HepG2 (cell line): ENCODE data around the gene OAT. TPM values are rescaled to one million over a fixed set of nuclear protein-coding genes. Genes with fewer than 3 reads are reported as not detected.
A peak's percentile ranks its signal among the peaks of the same experiment; 100 is the strongest.

Source experiments
- DPF2 ChIP-seq: sonication (generic); formaldehyde crosslinking; IDR thresholded peaks from 2 replicates; pipeline ENCODE4 v1.4.0; 2020; ENCODE audit warnings: mild to moderate bottlenecking, low read depth, missing genetic modification reagents, borderline replicate concordance
- ETV5 ChIP-seq: IDR thresholded peaks from 2 replicates; pipeline ENCODE4 v1.6.1; 2018; ENCODE audit warnings: missing biosample characterization, missing genetic modification reagents, inconsistent platforms, borderline replicate concordance
- FOXK2 ChIP-seq: fragments of 450-650 bp; IDR thresholded peaks from 2 replicates; pipeline ENCODE4 v1.6.1; 2016
- GTF3A ChIP-seq: sonication (generic); formaldehyde crosslinking; conservative IDR thresholded peaks from 2 replicates; pipeline ENCODE4 v1.4.0; 2020; ENCODE audit warnings: mild to moderate bottlenecking, missing genetic modification reagents
- IRF9 ChIP-seq: sonication (generic); formaldehyde crosslinking; IDR thresholded peaks from 2 replicates; pipeline ENCODE4 v1.8.0; 2022; ENCODE audit warnings: missing genetic modification reagents, mild to moderate bottlenecking, borderline replicate concordance
- IRX3 ChIP-seq: sonication (generic); formaldehyde crosslinking; IDR thresholded peaks from 2 replicates; pipeline ENCODE4 v1.8.1; 2023; ENCODE audit warnings: mild to moderate bottlenecking, low read depth, missing genetic modification reagents, borderline replicate concordance
- MED1 ChIP-seq: sonication (generic); formaldehyde crosslinking; IDR thresholded peaks from 2 replicates; pipeline ENCODE4 v1.4.0; 2020; ENCODE audit warnings: missing genetic modification reagents
- SALL2 ChIP-seq: sonication (generic); formaldehyde crosslinking; IDR thresholded peaks from 2 replicates; pipeline ENCODE4 v1.8.1; 2023; ENCODE audit warnings: mild to moderate bottlenecking, missing genetic modification reagents, inconsistent platforms
- SOX5 ChIP-seq: IDR thresholded peaks from 2 replicates; pipeline ENCODE4 v1.6.1; 2016; ENCODE audit warnings: borderline replicate concordance
- SUZ12 ChIP-seq: fragments of 150-350 bp; IDR thresholded peaks from 2 replicates; pipeline ENCODE4 v1.6.1; 2014; ENCODE audit warnings: low read depth, low read length
- TCF7L2 ChIP-seq: IDR thresholded peaks from 2 replicates; pipeline ENCODE4 v1.6.1; 2011; ENCODE audit warnings: mild to moderate bottlenecking, low read depth, low read length, moderate library complexity
- ZBTB4 ChIP-seq: sonication (generic); formaldehyde crosslinking; IDR thresholded peaks from 2 replicates; pipeline ENCODE4 v1.4.0; 2020; ENCODE audit warnings: missing genetic modification reagents, mild to moderate bottlenecking, borderline replicate concordance
- ZFP90 ChIP-seq: sonication (generic); formaldehyde crosslinking; IDR thresholded peaks from 2 replicates; pipeline ENCODE4 v1.8.0; 2022; ENCODE audit warnings: missing genetic modification reagents, mild to moderate bottlenecking, inconsistent platforms, borderline replicate concordance
- ZNF558 ChIP-seq: sonication (generic); formaldehyde crosslinking; IDR thresholded peaks from 2 replicates; pipeline ENCODE4 v1.9.0; 2022; ENCODE audit warnings: mild to moderate bottlenecking, missing genetic modification reagents, borderline replicate concordance
- ZZZ3 ChIP-seq: sonication (generic); formaldehyde crosslinking; IDR thresholded peaks from 2 replicates; pipeline ENCODE4 v1.4.0; 2020; ENCODE audit warnings: missing genetic modification reagents, mild to moderate bottlenecking, borderline replicate concordance
- polyA plus RNA-seq, 8 experiments: library from polyadenylated mRNA; depleted of rRNA in 3 of 8; stranded (reverse) in 7 of 8; unstranded in 1 of 8; fragments of >200 nt; fragmentation: Illumina TruSeq in 4 of 8; extraction: Trizol in 4 of 8; gene quantifications; 2 replicates each; pipeline versions ENCODE4 v1.2.1 to v1.2.3, GENCODE V29; 2011 to 2016; ENCODE audit warnings: low read depth in 4 of 8, missing spikeins in 1 of 8, mixed read lengths in 1 of 8; ENCODE audit not compliant: insufficient read depth in 1 of 8
- total RNA-seq, 5 experiments: library from RNA; depleted of rRNA; stranded (reverse); fragments of >200 nt; fragmentation: Illumina TruSeq; extraction: Trizol; gene quantifications; 2 replicates each; pipeline ENCODE4 v1.2.3, GENCODE V29; 2016; ENCODE audit warnings: low read depth in 1 of 5
- TF ChIP-seq, protein P1 (sequence below): sonication (generic); formaldehyde crosslinking; IDR thresholded peaks from 2 replicates; pipeline ENCODE4 v1.4.0; 2020; ENCODE audit warnings: mild to moderate bottlenecking, missing genetic modification reagents

OAT gene
- total and polyA plus RNA-seq, 2 of the 13 experiments (the other 11 are each of a cell fraction or from before 2014, with no cell fraction given), result 87.8 to 96.7 TPM

GRCh38 chr10:124418726-124419501, at the start of gene OAT (continued):
- peak; percentile 47; the same call in 1 of the 2 replicates for TF ChIP-seq IRX3 (CRISPR knock-in tag)
- TF ChIP-seq GTF3A (CRISPR knock-in tag), result no peak
- no peak for TF ChIP-seq ZZZ3 (CRISPR knock-in tag)
- no peak for TF ChIP-seq ZBTB4 (CRISPR knock-in tag)
- no peak; the same call in 1 of the 2 replicates for TF ChIP-seq IRF9 (CRISPR knock-in tag)
- TF ChIP-seq TCF7L2, result no peak
- 0 out of 2 replicates have a peak, but pooled peaks have one; percentile 22 for TF ChIP-seq DPF2 (CRISPR knock-in tag)
- TF ChIP-seq ZNF558 (CRISPR knock-in tag), result no peak
- TF ChIP-seq ZFP90 (CRISPR knock-in tag), result 0 out of 2 replicates have a peak, but pooled peaks have one; percentile 29
- peak; percentile 78; the same call in 1 of the 2 replicates for TF ChIP-seq SALL2 (CRISPR knock-in tag)
- no peak for TF ChIP-seq SUZ12
- TF ChIP-seq ETV5 (CRISPR knock-in tag), result no peak; the same call in 1 of the 2 replicates
- 0 out of 2 replicates have a peak, but pooled peaks have one; percentile 26 for TF ChIP-seq SOX5 (CRISPR knock-in tag)
- TF ChIP-seq FOXK2, result peak; percentile 48; the same call in 1 of the 2 replicates
- TF ChIP-seq, protein P1, sequence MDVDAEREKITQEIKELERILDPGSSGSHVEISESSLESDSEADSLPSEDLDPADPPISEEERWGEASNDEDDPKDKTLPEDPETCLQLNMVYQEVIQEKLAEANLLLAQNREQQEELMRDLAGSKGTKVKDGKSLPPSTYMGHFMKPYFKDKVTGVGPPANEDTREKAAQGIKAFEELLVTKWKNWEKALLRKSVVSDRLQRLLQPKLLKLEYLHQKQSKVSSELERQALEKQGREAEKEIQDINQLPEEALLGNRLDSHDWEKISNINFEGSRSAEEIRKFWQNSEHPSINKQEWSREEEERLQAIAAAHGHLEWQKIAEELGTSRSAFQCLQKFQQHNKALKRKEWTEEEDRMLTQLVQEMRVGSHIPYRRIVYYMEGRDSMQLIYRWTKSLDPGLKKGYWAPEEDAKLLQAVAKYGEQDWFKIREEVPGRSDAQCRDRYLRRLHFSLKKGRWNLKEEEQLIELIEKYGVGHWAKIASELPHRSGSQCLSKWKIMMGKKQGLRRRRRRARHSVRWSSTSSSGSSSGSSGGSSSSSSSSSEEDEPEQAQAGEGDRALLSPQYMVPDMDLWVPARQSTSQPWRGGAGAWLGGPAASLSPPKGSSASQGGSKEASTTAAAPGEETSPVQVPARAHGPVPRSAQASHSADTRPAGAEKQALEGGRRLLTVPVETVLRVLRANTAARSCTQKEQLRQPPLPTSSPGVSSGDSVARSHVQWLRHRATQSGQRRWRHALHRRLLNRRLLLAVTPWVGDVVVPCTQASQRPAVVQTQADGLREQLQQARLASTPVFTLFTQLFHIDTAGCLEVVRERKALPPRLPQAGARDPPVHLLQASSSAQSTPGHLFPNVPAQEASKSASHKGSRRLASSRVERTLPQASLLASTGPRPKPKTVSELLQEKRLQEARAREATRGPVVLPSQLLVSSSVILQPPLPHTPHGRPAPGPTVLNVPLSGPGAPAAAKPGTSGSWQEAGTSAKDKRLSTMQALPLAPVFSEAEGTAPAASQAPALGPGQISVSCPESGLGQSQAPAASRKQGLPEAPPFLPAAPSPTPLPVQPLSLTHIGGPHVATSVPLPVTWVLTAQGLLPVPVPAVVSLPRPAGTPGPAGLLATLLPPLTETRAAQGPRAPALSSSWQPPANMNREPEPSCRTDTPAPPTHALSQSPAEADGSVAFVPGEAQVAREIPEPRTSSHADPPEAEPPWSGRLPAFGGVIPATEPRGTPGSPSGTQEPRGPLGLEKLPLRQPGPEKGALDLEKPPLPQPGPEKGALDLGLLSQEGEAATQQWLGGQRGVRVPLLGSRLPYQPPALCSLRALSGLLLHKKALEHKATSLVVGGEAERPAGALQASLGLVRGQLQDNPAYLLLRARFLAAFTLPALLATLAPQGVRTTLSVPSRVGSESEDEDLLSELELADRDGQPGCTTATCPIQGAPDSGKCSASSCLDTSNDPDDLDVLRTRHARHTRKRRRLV, result peak; percentile 69; the same call in 1 of the 2 replicates
- no peak; the same call in 1 of the 2 replicates for TF ChIP-seq MED1 (CRISPR knock-in tag)
